Activated CD8-positive, alpha-beta T cell treated with anti-CD3 and anti-CD28 coated beads, Interleukin-2, amount 10 ng/mL, durations not matched to agents 7 days and 5 days (primary cell): ENCODE measurements around the gene SLC39A7. TPM values are rescaled to one million over a fixed set of nuclear protein-coding genes. Genes with fewer than 3 reads are reported as not detected.

Experiments used
- ATAC-seq: fragments of 150-1000 bp; cut with Tn5 transposase; one replicate; pipeline ENCODE4 v1.10.0; 2021; ENCODE audit warnings: moderate library complexity
- CTCF ChIA-PET: fragments of 350-600 bp; sonication (Branson Sonifier 250); formaldehyde crosslinking; loops from one replicate; lab custom pipeline; 2021; ENCODE audit warnings: antibody characterized with exemption; lab: Charles Lee
- POLR2A ChIA-PET: fragments of 350-600 bp; sonication (Branson Sonifier 250); formaldehyde crosslinking; loops from one replicate; lab custom pipeline; 2021; ENCODE audit warnings: antibody characterized with exemption; lab: Charles Lee
- DNase-seq: peaks from one replicate; pipeline ENCODE4 v3.0.0-alpha.2; 2020
- H3K27ac Mint-ChIP-seq: one replicate; pipeline ENCODE4 v1.8.0; 2021; ENCODE audit warnings: mild to moderate bottlenecking, mixed read lengths
- H3K27me3 Mint-ChIP-seq: one replicate; pipeline ENCODE4 v1.8.0; 2021; ENCODE audit warnings: low read depth, mixed read lengths
- H3K36me3 Mint-ChIP-seq: one replicate; pipeline ENCODE4 v1.8.0; 2021; ENCODE audit warnings: low read depth, mixed read lengths
- H3K4me1 Mint-ChIP-seq: one replicate; pipeline ENCODE4 v1.8.0; 2021; ENCODE audit warnings: low read depth, mixed read lengths
- H3K4me3 Mint-ChIP-seq: one replicate; pipeline ENCODE4 v1.8.0; 2021; ENCODE audit warnings: mild to moderate bottlenecking, mixed read lengths
- H3K9me3 Mint-ChIP-seq: one replicate; pipeline ENCODE4 v1.8.0; 2022; ENCODE audit warnings: mixed read lengths; ENCODE audit not compliant: insufficient read depth
- total RNA-seq, 2 experiments: library from RNA; stranded (reverse); gene quantifications; one replicate each; pipeline ENCODE4 v1.2.3, GENCODE V29; 2021

SLC39A7 gene, protein sequence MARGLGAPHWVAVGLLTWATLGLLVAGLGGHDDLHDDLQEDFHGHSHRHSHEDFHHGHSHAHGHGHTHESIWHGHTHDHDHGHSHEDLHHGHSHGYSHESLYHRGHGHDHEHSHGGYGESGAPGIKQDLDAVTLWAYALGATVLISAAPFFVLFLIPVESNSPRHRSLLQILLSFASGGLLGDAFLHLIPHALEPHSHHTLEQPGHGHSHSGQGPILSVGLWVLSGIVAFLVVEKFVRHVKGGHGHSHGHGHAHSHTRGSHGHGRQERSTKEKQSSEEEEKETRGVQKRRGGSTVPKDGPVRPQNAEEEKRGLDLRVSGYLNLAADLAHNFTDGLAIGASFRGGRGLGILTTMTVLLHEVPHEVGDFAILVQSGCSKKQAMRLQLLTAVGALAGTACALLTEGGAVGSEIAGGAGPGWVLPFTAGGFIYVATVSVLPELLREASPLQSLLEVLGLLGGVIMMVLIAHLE
- 10 to 100 TPM; 45.6 to 50.8 TPM for total RNA-seq

DNA sequence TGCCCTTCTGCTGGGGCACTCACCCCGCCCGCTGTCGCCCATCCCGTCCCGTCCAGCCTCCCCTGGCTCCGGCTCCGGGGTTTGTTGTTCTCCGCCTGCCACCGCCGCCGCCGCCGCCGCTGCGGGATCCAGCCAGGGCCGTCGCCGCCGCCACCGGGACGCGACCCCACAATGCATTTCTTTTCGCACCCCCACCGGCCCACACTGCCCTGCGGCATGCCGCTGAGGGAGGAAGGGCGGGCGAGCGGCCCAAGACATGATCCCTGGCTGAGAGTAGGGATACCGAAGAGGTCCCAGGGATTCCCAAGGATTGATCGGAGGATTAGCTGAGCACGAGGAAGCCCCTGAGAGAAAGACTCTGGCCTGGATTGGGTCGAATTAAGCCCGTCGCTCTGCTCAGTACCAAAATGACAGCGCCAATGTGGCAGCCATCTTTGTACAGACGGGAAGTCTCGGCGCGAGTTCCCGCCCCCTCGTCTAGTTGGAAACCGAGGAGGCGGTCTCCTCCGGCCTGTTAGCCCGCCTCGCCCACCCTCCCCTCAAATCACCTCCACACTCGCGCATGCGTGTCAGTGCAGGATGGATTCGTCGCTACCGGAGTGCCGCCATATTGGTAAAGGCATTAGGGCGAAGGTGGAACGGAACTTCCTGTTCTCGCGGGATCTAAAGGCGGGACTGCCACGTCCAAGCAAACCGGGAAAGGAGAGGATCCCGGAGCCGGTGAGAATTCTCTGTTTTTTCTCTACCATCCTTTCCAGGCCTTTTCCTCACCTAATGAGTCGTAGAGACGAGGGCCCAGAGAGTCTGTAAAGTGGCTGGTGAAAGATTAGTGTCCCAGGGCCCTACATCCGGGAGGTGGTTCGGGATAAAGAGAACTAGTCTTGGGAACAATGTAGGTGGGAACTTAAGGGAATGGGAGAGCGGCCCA lies at the start of gene SLC39A7, which contains the start of gene RXRB:
SLC39A7 (plus strand) TSS at position 649 of the 928 bp plus-strand sequence. CDS start 379 bp downstream, outside the sequence.
RXRB (minus strand) TSS at position 447 of the 928 bp plus-strand sequence; CDS start at position 258, 189 bp downstream.
- peaks cover 56% of the 10 kb centered on the region for H3K36me3 Mint-ChIP-seq
- ChIA-PET POLR2A (interaction anchor here (0.6 to 2.7 kb wide), 8 partner anchors 8 to 229 kb away, joined by 3 to 17 read pairs (median 4); partner anchors contain the start of genes B3GALT4, RING1, RPS18 and VPS52), CTCF (interaction anchor here (0.7 to 4.8 kb wide), 6 partner anchors 8 to 246 kb away, joined by 3 to 52 read pairs (median 4); partner anchors contain the start of gene RING1)
- H3K4me1 Mint-ChIP-seq, result peaks cover 65% of the 10 kb centered on the region
- H3K27me3 Mint-ChIP-seq, result no peaks in the 10 kb centered on the region
- ATAC-seq (peak; percentile 73), DNase-seq (peak; percentile 100)
- peak within 1 kb of the TSS; percentile 100 for H3K4me3 Mint-ChIP-seq
- H3K27ac Mint-ChIP-seq, result peak within 1 kb of the TSS; percentile 98
- no peaks in the 10 kb centered on the region for H3K9me3 Mint-ChIP-seq

DNA sequence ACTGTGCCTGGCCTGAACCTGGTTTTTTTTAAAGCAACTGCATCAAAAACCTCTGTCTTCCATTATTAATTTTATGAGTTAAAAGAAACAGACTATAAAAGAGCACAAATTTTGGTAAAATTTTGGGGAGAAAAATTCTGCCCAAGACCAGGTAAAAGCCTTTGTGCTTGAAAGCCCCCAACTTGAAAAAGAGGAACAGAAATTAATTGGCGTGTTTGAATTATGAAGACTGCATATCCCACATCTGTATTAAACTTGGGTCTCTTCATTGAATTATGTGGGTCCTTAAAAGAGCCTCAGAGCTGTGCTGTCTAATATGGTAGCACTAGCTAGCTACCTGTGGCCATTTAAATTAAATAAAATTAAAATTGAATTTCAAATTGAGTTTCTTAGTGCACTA lies 49.6 kb upstream of the SLC39A7 start:
- Mint-ChIP-seq H3K27ac (no peak overlapping the region), H3K36me3 (peaks cover 2% of the 10 kb centered on the region), H3K9me3 (peaks cover 10% of the 10 kb centered on the region), H3K4me1 (no peaks in the 10 kb centered on the region), H3K27me3 (peaks cover 20% of the 10 kb centered on the region), H3K4me3 (no peak overlapping the region)
- ChIA-PET CTCF (interaction anchor here (1.1 to 6.5 kb wide), 5 partner anchors 26 to 140 kb away, joined by 3 to 86 read pairs (median 4); partner anchors contain the start of genes RPS18 and VPS52), POLR2A (no interaction called here)
- DNase-seq (no peak), ATAC-seq (no peak)

DNA sequence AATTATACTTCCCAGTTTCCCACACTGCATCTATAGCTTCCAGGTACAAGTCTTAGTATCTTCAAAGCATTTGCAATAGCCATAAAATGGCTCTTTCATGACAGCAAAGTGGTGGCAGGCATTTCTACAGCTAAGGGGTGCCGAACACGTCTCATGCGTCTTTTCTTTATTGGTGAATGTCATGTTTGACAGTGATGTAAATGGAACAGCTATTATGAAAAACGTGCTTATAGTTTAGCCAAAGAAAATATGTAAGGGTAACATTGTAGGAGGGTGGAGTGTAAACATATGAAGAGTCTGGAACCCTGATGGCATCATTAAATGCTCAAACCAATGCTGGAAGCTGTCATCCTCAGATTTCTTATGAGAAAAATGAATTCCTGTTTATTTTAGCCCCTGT lies 46.3 kb upstream of the SLC39A7 start:
- Mint-ChIP-seq H3K27me3 (peaks cover 16% of the 10 kb centered on the region), H3K4me1 (no peaks in the 10 kb centered on the region), H3K27ac (no peak overlapping the region), H3K36me3 (peaks cover 2% of the 10 kb centered on the region), H3K4me3 (no peak overlapping the region), H3K9me3 (peaks cover 10% of the 10 kb centered on the region)
- ATAC-seq (no peak), DNase-seq (no peak)
- CTCF ChIA-PET, result interaction anchor here (0.8 to 2.9 kb wide), 7 partner anchors 27 to 94 kb away, joined by 3 to 13 read pairs (median 3); no protein-coding TSS in a partner anchor
- POLR2A ChIA-PET, result no interaction called here

DNA sequence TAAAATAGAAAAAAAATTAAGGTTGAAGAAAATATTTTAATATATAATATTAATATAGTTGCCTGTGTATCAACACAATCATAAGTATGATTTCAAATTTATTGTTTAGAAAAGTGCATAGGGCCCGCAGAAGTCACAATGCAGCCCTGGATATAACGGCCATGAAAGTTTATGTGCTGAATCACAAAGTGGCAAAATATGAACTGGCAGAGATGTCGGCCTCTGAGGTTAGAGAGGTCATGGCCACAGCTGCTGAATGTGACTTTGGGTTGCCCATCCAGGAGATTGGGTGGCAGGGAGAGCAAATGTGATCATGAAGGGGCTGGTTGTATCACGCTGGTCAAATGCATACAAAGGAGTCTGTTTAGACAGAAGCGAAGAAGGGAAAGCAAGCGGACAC lies 44.1 kb upstream of the SLC39A7 start:
- ATAC-seq (no peak), DNase-seq (no peak)
- Mint-ChIP-seq H3K4me3 (no peak overlapping the region), H3K27ac (no peak overlapping the region), H3K36me3 (peaks cover 2% of the 10 kb centered on the region), H3K27me3 (peaks cover 7% of the 10 kb centered on the region), H3K4me1 (peaks cover 12% of the 10 kb centered on the region), H3K9me3 (peaks cover 10% of the 10 kb centered on the region)
- ChIA-PET POLR2A (no interaction called here), CTCF (interaction anchor here (1.0 to 8.4 kb wide), 4 partner anchors 30 to 91 kb away, joined by 3 to 105 read pairs (median 4); no protein-coding TSS in a partner anchor)

DNA sequence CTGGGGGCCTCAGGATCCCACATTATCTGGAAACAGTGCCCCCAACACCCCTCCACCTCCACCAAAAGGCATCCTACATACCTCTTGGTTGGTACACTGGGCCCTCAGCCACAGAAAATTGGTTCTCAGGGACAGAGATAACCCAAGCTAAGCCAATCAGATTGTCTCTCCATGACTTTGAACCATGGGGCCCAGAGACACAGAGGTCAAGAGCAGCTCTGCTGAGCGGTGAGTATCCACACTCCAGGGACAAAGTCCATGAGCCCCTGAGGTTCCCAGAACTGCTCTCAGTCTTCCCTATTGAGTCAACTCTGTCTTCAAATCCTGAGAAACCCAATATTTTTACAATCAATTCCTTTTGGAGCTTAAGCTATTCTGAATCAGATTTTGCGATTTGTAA lies 43.7 kb upstream of the SLC39A7 start:
- no peak for ATAC-seq
- H3K9me3 Mint-ChIP-seq, result peaks cover 7% of the 10 kb centered on the region
- ChIA-PET CTCF (interaction anchor here (0.7 to 8.4 kb wide), 6 partner anchors 9 to 91 kb away, joined by 3 to 105 read pairs (median 4); no protein-coding TSS in a partner anchor), POLR2A (no interaction called here)
- H3K4me1 Mint-ChIP-seq, result peaks cover 16% of the 10 kb centered on the region
- no peak for DNase-seq
- no peak overlapping the region for H3K4me3 Mint-ChIP-seq
- H3K27me3 Mint-ChIP-seq, result peaks cover 7% of the 10 kb centered on the region
- peaks cover 2% of the 10 kb centered on the region for H3K36me3 Mint-ChIP-seq
- H3K27ac Mint-ChIP-seq, result no peak overlapping the region

DNA sequence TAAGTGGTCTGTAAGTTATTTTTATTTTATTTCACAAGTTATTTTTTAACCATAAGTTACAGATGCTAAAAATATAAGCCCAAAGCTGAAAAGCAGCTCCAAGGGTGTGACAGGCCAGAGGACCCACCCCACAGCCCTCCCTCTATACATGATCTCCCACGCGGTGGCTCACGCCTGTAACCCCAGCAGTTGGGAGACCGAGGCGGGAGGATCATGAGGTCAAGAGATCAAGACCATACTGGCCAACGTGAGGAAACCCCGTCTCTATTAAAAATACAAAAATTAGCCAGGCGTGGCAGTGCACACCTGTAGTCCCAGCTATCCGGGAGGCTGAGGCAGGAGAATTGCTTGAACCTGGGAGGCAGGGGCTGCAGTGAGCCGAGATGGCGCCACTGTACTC lies 40.6 kb upstream of the SLC39A7 start:
- Mint-ChIP-seq H3K27me3 (peaks cover 3% of the 10 kb centered on the region), H3K4me1 (peaks cover 20% of the 10 kb centered on the region), H3K36me3 (no peaks in the 10 kb centered on the region), H3K27ac (no peak overlapping the region), H3K9me3 (no peaks in the 10 kb centered on the region), H3K4me3 (no peak overlapping the region)
- CTCF ChIA-PET, result interaction anchor here (1.1 to 8.4 kb wide), 10 partner anchors 13 to 110 kb away, joined by 4 to 105 read pairs (median 8); partner anchors contain the start of genes RXRB and SLC39A7
- DNase-seq (no peak), ATAC-seq (no peak)
- POLR2A ChIA-PET, result no interaction called here

DNA sequence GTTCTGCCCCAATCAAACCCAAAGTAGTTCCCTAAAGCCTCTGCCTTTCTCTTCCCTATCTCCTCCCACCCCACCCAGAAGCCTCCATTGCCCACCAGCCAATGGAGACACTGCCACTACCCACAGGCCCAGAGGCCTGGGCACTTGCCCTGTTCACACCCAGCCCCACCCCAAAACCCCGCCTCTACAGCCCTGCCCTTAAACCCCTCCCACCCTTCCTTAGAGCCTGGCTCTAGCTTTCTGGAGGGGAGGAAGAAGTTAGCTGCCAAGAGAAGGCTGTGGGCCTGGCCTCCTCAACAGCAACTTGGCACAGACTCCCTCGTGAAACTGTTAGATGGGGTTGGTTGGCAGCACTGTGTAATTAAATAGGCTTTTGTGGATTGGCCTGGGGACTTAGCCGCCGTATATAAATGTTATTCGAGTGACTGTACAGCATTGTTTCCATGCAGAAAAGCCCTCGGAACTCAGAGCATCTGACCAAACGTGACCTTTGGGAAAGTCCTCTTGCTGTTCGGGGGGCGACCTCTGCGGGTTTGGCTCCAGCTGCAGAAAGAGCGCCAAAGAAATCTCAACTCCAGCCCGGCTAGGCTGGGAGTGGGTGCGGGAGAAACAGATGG lies 39.8 kb upstream of the SLC39A7 start:
- DNase-seq, result no peak
- Mint-ChIP-seq H3K4me1 (peaks cover 20% of the 10 kb centered on the region), H3K9me3 (no peaks in the 10 kb centered on the region), H3K27ac (peak overlapping the region; percentile 89), H3K36me3 (no peaks in the 10 kb centered on the region), H3K4me3 (peak overlapping the region; percentile 80), H3K27me3 (peaks cover 3% of the 10 kb centered on the region)
- peak; percentile 14 for ATAC-seq
- ChIA-PET POLR2A (interaction anchor here (1.1 kb wide), 1 partner anchor 139 kb away, joined by 3 read pairs; no protein-coding TSS in a partner anchor), CTCF (interaction anchor here (1.0 to 8.4 kb wide), 19 partner anchors 9 to 142 kb away, joined by 3 to 105 read pairs (median 5); partner anchors contain the start of genes B3GALT4, RXRB and SLC39A7)

DNA sequence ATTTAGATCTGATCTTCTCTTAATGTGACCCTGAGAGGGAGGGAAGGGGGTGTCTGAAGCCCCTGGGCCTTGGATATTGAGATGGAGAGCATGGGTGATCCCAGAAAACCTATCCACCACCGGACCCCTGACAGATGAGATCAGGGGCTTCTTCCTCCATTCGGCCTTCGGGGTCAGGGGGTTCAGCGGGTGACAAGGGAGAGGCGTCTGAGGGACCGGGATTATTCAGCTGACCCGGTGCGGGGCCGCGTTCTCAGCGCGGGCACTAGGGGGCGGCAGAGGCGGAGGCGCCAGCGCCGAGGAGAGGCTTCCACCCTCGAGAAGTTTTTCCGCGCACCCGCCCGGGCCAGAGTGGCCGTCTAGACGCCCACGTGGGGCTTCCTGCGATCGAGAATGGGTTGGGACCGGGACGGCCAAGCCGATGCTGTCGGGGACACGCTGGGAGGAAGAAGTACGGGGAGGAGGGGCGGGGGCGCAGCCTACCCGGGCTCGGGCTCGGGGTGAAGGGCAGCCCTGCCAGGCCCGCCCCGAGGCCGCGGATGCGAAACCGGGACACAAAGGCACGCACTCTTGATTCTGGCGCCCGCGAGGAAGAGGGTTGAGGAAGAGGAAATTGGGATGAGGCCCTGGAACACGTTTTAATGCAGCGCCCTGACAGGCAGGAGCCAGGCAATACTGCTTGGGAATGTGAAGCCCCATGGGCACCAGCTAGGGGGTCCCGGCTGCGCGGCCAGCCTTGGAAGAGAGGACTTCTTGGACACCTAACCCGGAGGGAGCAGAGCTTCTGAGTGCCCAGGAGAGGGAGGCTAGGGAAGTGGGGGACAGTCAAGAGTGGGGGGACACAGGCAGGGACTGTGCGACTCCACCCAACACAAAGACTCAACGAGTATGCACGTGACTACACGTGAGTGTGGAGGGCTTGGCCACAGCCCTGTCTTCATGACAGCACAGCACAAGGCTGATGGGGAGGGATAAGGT lies 39.0 kb upstream of the SLC39A7 start:
- Mint-ChIP-seq H3K27ac (peak overlapping the region; percentile 89), H3K4me3 (peak overlapping the region; percentile 80), H3K27me3 (peaks cover 3% of the 10 kb centered on the region), H3K4me1 (peaks cover 20% of the 10 kb centered on the region), H3K9me3 (no peaks in the 10 kb centered on the region), H3K36me3 (no peaks in the 10 kb centered on the region)
- ChIA-PET POLR2A (interaction anchor here (0.6 to 1.1 kb wide), 2 partner anchors 138 to 148 kb away, joined by 3 read pairs; no protein-coding TSS in a partner anchor), CTCF (interaction anchor here (1.0 to 8.4 kb wide), 21 partner anchors 10 to 143 kb away, joined by 3 to 105 read pairs (median 4); partner anchors contain the start of genes B3GALT4, RXRB, SLC39A7 and VPS52)
- DNase-seq (peak; percentile 87), ATAC-seq (peak; percentile 98)

DNA sequence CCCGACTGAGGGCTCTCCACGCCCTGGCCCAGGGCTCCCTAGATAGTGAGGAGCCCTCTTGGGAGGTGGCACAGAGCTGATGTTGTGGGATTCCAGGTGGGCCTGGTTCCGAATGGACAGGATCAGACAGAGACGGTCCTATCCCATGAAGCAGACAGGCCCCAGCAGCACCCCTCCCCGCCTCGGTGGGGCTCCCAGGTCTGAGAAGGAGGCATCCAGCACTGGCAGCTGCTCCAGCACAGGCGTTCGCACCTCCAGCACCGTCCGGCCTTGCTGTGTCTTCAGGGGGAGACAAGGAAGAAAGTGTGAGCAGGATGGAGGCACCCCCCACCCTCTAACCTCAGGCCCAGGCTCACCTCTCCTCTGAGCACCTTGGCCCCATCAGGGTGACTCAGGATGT lies 37.1 kb upstream of the SLC39A7 start:
- Mint-ChIP-seq H3K36me3 (no peaks in the 10 kb centered on the region), H3K27me3 (peaks cover 3% of the 10 kb centered on the region), H3K4me1 (peaks cover 20% of the 10 kb centered on the region), H3K9me3 (no peaks in the 10 kb centered on the region), H3K27ac (no peak overlapping the region), H3K4me3 (no peak overlapping the region)
- no peak for DNase-seq
- CTCF ChIA-PET, result interaction anchor here (1.1 to 8.4 kb wide), 2 partner anchors 38 to 84 kb away, joined by 3 to 105 read pairs; no protein-coding TSS in a partner anchor
- POLR2A ChIA-PET, result interaction anchor here (0.8 kb wide), 1 partner anchor 44 kb away, joined by 4 read pairs; no protein-coding TSS in a partner anchor
- ATAC-seq, result no peak
